Measurements from ENCODE around the gene USP9Y. TPM values are rescaled to one million over a fixed set of nuclear protein-coding genes. Genes with fewer than 3 reads are reported as not detected.

USP9Y gene
- total RNA-seq, 1 experiment from 2014 or later: 29.1 TPM

- TF ChIP-seq ATF1 (CRISPR knock-in tag; IDR thresholded peaks at IDR 0.05) (no peak), TCF7 (CRISPR knock-in tag; IDR thresholded peaks at IDR 0.05; ENCODE audit: low read depth) (no peak), USF1 (CRISPR knock-in tag; IDR thresholded peaks at IDR 0.05) (no peak), MAX (CRISPR knock-in tag; IDR thresholded peaks at IDR 0.05) (no peak)
Observed at GRCh38 chrY:12729746-12730145, 28.7 kb downstream of the USP9Y start (continued).

GRCh38 chrY:12733625-12734024 lies 32.6 kb downstream of the USP9Y start:
- CTCF ChIA-PET: no interaction called here
- Mint-ChIP-seq H3K4me3 (no peak overlapping the region), H3K27me3 (ENCODE audit: low read depth) (no peaks in the 10 kb centered on the region), H3K4me1 (peaks cover 10% of the 10 kb centered on the region), H3K36me3 (peaks cover 17% of the 10 kb centered on the region), H3K27ac (no peak overlapping the region), H3K9me3 (no peaks in the 10 kb centered on the region)
- TF ChIP-seq SMAD4 (CRISPR knock-in tag; IDR thresholded peaks at IDR 0.05): no peak
- TF ChIP-seq ZNF317 (CRISPR knock-in tag; IDR thresholded peaks at IDR 0.05; ENCODE audit: borderline replicate concordance, low read depth): no peak
- TF ChIP-seq E2F1 (CRISPR knock-in tag; IDR thresholded peaks at IDR 0.05): no peak
- TF ChIP-seq ZNF423 (CRISPR knock-in tag; IDR thresholded peaks at IDR 0.05): no peak
- no peak for TF ChIP-seq NFATC4 (CRISPR knock-in tag; IDR thresholded peaks at IDR 0.05)
- TF ChIP-seq FOXP4 (CRISPR knock-in tag; IDR thresholded peaks at IDR 0.05): no peak
- no peak for TF ChIP-seq GTF2I (CRISPR knock-in tag; conservative IDR thresholded peaks at IDR 0.05)
- no peak for TF ChIP-seq USF2 (CRISPR knock-in tag; IDR thresholded peaks at IDR 0.05)
- TF ChIP-seq RELA (CRISPR knock-in tag; IDR thresholded peaks at IDR 0.05; ENCODE audit: borderline replicate concordance): no peak
- no peak for TF ChIP-seq MAX (CRISPR knock-in tag; IDR thresholded peaks at IDR 0.05)
- no peak for TF ChIP-seq ZNF396 (CRISPR knock-in tag; IDR thresholded peaks at IDR 0.05; ENCODE audit: borderline replicate concordance)
- no peak for TF ChIP-seq ATF2 (CRISPR knock-in tag; IDR thresholded peaks at IDR 0.05; ENCODE audit: borderline replicate concordance, low read depth)
- DNase-seq (ENCODE audit: low spot score) (no peak), ATAC-seq (no peak)
- POLR2A ChIA-PET: no interaction called here

GRCh38 chrY:12734051-12734450 lies 33.0 kb downstream of the USP9Y start:
- Mint-ChIP-seq H3K36me3 (peaks cover 17% of the 10 kb centered on the region), H3K27ac (0 out of 2 replicates have a peak overlapping the region, but pooled peaks have one; percentile 45), H3K4me3 (no peak overlapping the region), H3K9me3 (no peaks in the 10 kb centered on the region), H3K27me3 (ENCODE audit: low read depth) (no peaks in the 10 kb centered on the region), H3K4me1 (peaks cover 6% of the 10 kb centered on the region)
- POLR2A ChIA-PET: no interaction called here
- CTCF ChIA-PET: no interaction called here
- ATAC-seq (no peak), DNase-seq (ENCODE audit: low spot score) (no peak)
- no peak for TF ChIP-seq JAZF1 (CRISPR knock-in tag; IDR thresholded peaks at IDR 0.05)
- no peak for TF ChIP-seq ZNF138 (CRISPR knock-in tag; conservative IDR thresholded peaks at IDR 0.05)
- no peak for TF ChIP-seq USF2 (CRISPR knock-in tag; IDR thresholded peaks at IDR 0.05)
- TF ChIP-seq PREB (CRISPR knock-in tag; IDR thresholded peaks at IDR 0.05; ENCODE audit: borderline replicate concordance): no peak
- no peak for TF ChIP-seq ZNF317 (CRISPR knock-in tag; IDR thresholded peaks at IDR 0.05; ENCODE audit: borderline replicate concordance, low read depth)
- no peak for TF ChIP-seq PRDM15 (CRISPR knock-in tag; IDR thresholded peaks at IDR 0.05)
